HepG2 (cell line): ENCODE results near the gene ANKFY1. TPM values are rescaled to one million over a fixed set of nuclear protein-coding genes. Genes with fewer than 3 reads are reported as not detected.

Source experiments
- CEBPB ChIP-seq: IDR thresholded peaks from 2 replicates; pipeline ENCODE4 v1.6.1; 2011; ENCODE audit warnings: low read depth, low read length, improper control_type of control experiment, borderline replicate concordance
- HNRNPLL ChIP-seq: fragments of 200-400 bp; formaldehyde crosslinking; IDR thresholded peaks from 2 replicates; pipeline ENCODE4 v1.6.1; 2017; ENCODE audit warnings: mild to moderate bottlenecking, low read depth, low read length; ENCODE audit not compliant: poor library complexity, severe bottlenecking
- HOXA9 ChIP-seq: sonication (generic); formaldehyde crosslinking; IDR thresholded peaks from 2 replicates; pipeline ENCODE4 v1.8.1; 2022; ENCODE audit warnings: missing genetic modification reagents, mild to moderate bottlenecking, moderate library complexity, borderline replicate concordance
- PHB2 ChIP-seq: fragments of 450-650 bp; IDR thresholded peaks from 2 replicates; pipeline ENCODE4 v1.6.1; 2018; ENCODE audit not compliant: partially characterized antibody
- RAD51 ChIP-seq: fragments of 450-650 bp; IDR thresholded peaks from 2 replicates; pipeline ENCODE4 v1.6.1; 2016; ENCODE audit warnings: borderline replicate concordance
- RXRA ChIP-seq: sonication (generic); formaldehyde crosslinking; IDR thresholded peaks from 2 replicates; pipeline ENCODE4 v1.5.1; 2020; ENCODE audit warnings: missing genetic modification reagents
- RXRB ChIP-seq: IDR thresholded peaks from 2 replicates; pipeline ENCODE4 v1.6.1; 2016; ENCODE audit warnings: borderline replicate concordance, missing genetic modification reagents, missing compliant biosample characterization
- SMAD1 ChIP-seq: sonication (generic); formaldehyde crosslinking; IDR thresholded peaks from 2 replicates; pipeline ENCODE4 v1.4.0; 2020; ENCODE audit warnings: missing genetic modification reagents, low read depth, mild to moderate bottlenecking, borderline replicate concordance
- SNAI1 ChIP-seq: sonication (generic); formaldehyde crosslinking; IDR thresholded peaks from 2 replicates; pipeline ENCODE4 v1.5.0; 2020; ENCODE audit warnings: mild to moderate bottlenecking, missing genetic modification reagents, borderline replicate concordance
- SOX6 ChIP-seq, 2 experiments: fragments of 450-650 bp in 1 of 2; sonication (generic) in 1 of 2; formaldehyde crosslinking in 1 of 2; IDR thresholded peaks; 2 replicates each; pipeline versions ENCODE4 v1.4.0 to v1.6.1; 2017 to 2020; ENCODE audit warnings: antibody characterized with exemption in 1 of 2, mild to moderate bottlenecking in 1 of 2, missing genetic modification reagents in 1 of 2
- SP5 ChIP-seq: IDR thresholded peaks from 2 replicates; pipeline ENCODE4 v1.6.1; 2016; ENCODE audit warnings: low read depth, borderline replicate concordance
- ZGPAT ChIP-seq: IDR thresholded peaks from 2 replicates; pipeline ENCODE4 v1.6.1; 2016; ENCODE audit warnings: mild to moderate bottlenecking
- ZNF674 ChIP-seq: sonication (generic); formaldehyde crosslinking; IDR thresholded peaks from 2 replicates; pipeline ENCODE4 v1.5.0; 2020; ENCODE audit warnings: low read depth, mild to moderate bottlenecking, missing genetic modification reagents
- ZNF878 ChIP-seq: sonication (generic); formaldehyde crosslinking; IDR thresholded peaks from 2 replicates; pipeline ENCODE4 v1.8.1; 2023; ENCODE audit warnings: mild to moderate bottlenecking, missing genetic modification reagents, moderate library complexity
- polyA plus RNA-seq, 8 experiments: library from polyadenylated mRNA; depleted of rRNA in 3 of 8; stranded (reverse) in 7 of 8; unstranded in 1 of 8; fragments of >200 nt; fragmentation: Illumina TruSeq in 4 of 8; extraction: Trizol in 4 of 8; gene quantifications; 2 replicates each; pipeline versions ENCODE4 v1.2.1 to v1.2.3, GENCODE V29; 2011 to 2016; ENCODE audit warnings: low read depth in 4 of 8, missing spikeins in 1 of 8, mixed read lengths in 1 of 8; ENCODE audit not compliant: insufficient read depth in 1 of 8
- total RNA-seq, 5 experiments: library from RNA; depleted of rRNA; stranded (reverse); fragments of >200 nt; fragmentation: Illumina TruSeq; extraction: Trizol; gene quantifications; 2 replicates each; pipeline ENCODE4 v1.2.3, GENCODE V29; 2016; ENCODE audit warnings: low read depth in 1 of 5
- TF ChIP-seq, protein P1 (sequence below): sonication (generic); formaldehyde crosslinking; IDR thresholded peaks from 2 replicates; pipeline ENCODE4 v1.4.0; 2020; ENCODE audit warnings: low read depth, missing genetic modification reagents
- TF ChIP-seq, protein P2 (sequence below): sonication (generic); formaldehyde crosslinking; IDR thresholded peaks from 2 replicates; pipeline ENCODE4 v1.5.1; 2020; ENCODE audit warnings: missing genetic modification reagents, mild to moderate bottlenecking, borderline replicate concordance
- TF ChIP-seq, protein P3 (sequence below), 2 experiments: sonication (generic) in 1 of 2; formaldehyde crosslinking in 1 of 2; IDR thresholded peaks; 2 replicates each; pipeline versions ENCODE4 v1.4.0 to v1.6.1; 2018 to 2020; ENCODE audit warnings: missing genetic modification reagents in 2 of 2, borderline replicate concordance in 1 of 2, low read depth in 1 of 2, mild to moderate bottlenecking in 1 of 2, missing biosample characterization in 1 of 2

ANKFY1 gene
- total and polyA plus RNA-seq, 2 of the 13 experiments (the other 11 are each of a cell fraction or from before 2014, with no cell fraction given): 11.9 to 16.8 TPM

GRCh38 chr17:4247971-4248388 is 15.8 kb downstream of the ANKFY1 start (continued):
- TF ChIP-seq, protein P1, sequence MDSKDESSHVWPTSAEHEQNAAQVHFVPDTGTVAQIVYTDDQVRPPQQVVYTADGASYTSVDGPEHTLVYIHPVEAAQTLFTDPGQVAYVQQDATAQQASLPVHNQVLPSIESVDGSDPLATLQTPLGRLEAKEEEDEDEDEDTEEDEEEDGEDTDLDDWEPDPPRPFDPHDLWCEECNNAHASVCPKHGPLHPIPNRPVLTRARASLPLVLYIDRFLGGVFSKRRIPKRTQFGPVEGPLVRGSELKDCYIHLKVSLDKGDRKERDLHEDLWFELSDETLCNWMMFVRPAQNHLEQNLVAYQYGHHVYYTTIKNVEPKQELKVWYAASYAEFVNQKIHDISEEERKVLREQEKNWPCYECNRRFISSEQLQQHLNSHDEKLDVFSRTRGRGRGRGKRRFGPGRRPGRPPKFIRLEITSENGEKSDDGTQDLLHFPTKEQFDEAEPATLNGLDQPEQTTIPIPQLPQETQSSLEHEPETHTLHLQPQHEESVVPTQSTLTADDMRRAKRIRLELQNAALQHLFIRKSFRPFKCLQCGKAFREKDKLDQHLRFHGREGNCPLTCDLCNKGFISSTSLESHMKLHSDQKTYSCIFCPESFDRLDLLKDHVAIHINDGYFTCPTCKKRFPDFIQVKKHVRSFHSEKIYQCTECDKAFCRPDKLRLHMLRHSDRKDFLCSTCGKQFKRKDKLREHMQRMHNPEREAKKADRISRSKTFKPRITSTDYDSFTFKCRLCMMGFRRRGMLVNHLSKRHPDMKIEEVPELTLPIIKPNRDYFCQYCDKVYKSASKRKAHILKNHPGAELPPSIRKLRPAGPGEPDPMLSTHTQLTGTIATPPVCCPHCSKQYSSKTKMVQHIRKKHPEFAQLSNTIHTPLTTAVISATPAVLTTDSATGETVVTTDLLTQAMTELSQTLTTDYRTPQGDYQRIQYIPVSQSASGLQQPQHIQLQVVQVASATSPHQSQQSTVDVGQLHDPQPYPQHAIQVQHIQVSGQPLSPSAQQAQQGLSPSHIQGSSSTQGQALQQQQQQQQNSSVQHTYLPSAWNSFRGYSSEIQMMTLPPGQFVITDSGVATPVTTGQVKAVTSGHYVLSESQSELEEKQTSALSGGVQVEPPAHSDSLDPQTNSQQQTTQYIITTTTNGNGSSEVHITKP (CRISPR knock-in tag): no peak
- TF ChIP-seq RXRB: peak; percentile 41; the same call in 1 of the 2 replicates
- TF ChIP-seq PHB2: no peak
- no peak for TF ChIP-seq ZNF674
- no peak for TF ChIP-seq HNRNPLL
- no peak for TF ChIP-seq ZNF878 (CRISPR knock-in tag)
- peak; percentile 27; the same call in 1 of the 2 replicates for TF ChIP-seq RXRA
- TF ChIP-seq, protein P2, sequence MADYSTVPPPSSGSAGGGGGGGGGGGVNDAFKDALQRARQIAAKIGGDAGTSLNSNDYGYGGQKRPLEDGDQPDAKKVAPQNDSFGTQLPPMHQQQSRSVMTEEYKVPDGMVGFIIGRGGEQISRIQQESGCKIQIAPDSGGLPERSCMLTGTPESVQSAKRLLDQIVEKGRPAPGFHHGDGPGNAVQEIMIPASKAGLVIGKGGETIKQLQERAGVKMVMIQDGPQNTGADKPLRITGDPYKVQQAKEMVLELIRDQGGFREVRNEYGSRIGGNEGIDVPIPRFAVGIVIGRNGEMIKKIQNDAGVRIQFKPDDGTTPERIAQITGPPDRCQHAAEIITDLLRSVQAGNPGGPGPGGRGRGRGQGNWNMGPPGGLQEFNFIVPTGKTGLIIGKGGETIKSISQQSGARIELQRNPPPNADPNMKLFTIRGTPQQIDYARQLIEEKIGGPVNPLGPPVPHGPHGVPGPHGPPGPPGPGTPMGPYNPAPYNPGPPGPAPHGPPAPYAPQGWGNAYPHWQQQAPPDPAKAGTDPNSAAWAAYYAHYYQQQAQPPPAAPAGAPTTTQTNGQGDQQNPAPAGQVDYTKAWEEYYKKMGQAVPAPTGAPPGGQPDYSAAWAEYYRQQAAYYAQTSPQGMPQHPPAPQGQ (CRISPR knock-in tag): no peak
- TF ChIP-seq SMAD1 (CRISPR knock-in tag): no peak
- TF ChIP-seq ZGPAT (CRISPR knock-in tag): no peak
- TF ChIP-seq HOXA9 (CRISPR knock-in tag): no peak
- 0 out of 2 replicates have a peak, but pooled peaks have one; percentile 13 for TF ChIP-seq SP5 (CRISPR knock-in tag)
- TF ChIP-seq SOX6 (IDR thresholded peaks at IDR 0.05): no peak
- 0 out of 2 replicates have a peak, but pooled peaks have one; percentile 13 for TF ChIP-seq SOX6 (CRISPR knock-in tag; IDR thresholded peaks at IDR 0.05)
- TF ChIP-seq RAD51: no peak
- no peak for TF ChIP-seq SNAI1 (CRISPR knock-in tag)
- TF ChIP-seq, protein P3, sequence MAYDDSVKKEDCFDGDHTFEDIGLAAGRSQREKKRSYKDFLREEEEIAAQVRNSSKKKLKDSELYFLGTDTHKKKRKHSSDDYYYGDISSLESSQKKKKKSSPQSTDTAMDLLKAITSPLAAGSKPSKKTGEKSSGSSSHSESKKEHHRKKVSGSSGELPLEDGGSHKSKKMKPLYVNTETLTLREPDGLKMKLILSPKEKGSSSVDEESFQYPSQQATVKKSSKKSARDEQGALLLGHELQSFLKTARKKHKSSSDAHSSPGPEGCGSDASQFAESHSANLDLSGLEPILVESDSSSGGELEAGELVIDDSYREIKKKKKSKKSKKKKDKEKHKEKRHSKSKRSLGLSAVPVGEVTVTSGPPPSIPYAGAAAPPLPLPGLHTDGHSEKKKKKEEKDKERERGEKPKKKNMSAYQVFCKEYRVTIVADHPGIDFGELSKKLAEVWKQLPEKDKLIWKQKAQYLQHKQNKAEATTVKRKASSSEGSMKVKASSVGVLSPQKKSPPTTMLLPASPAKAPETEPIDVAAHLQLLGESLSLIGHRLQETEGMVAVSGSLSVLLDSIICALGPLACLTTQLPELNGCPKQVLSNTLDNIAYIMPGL (CRISPR knock-in tag; IDR thresholded peaks at IDR 0.05; ENCODE audit: borderline replicate concordance in 1 of 2, low read depth in 1 of 2): no peak
- TF ChIP-seq CEBPB: peak; percentile 61; the same call in 1 of the 2 replicates
